Activated CD8-positive, alpha-beta T cell treated with anti-CD3 and anti-CD28 coated beads, Interleukin-2, amount 10 ng/mL, durations not matched to agents 7 days and 5 days (primary cell): ENCODE data around the gene PPIE. TPM values are rescaled to one million over a fixed set of nuclear protein-coding genes. Genes with fewer than 3 reads are reported as not detected.

Source experiments
- ATAC-seq: fragments of 150-1000 bp; cut with Tn5 transposase; one replicate; pipeline ENCODE4 v1.10.0; 2021; ENCODE audit warnings: moderate library complexity
- CTCF ChIA-PET: fragments of 350-600 bp; sonication (Branson Sonifier 250); formaldehyde crosslinking; loops from one replicate; lab custom pipeline; 2021; ENCODE audit warnings: antibody characterized with exemption; lab: Charles Lee
- POLR2A ChIA-PET: fragments of 350-600 bp; sonication (Branson Sonifier 250); formaldehyde crosslinking; loops from one replicate; lab custom pipeline; 2021; ENCODE audit warnings: antibody characterized with exemption; lab: Charles Lee
- DNase-seq: peaks from one replicate; pipeline ENCODE4 v3.0.0-alpha.2; 2020
- H3K27ac Mint-ChIP-seq: one replicate; pipeline ENCODE4 v1.8.0; 2021; ENCODE audit warnings: mild to moderate bottlenecking, mixed read lengths
- H3K27me3 Mint-ChIP-seq: one replicate; pipeline ENCODE4 v1.8.0; 2021; ENCODE audit warnings: low read depth, mixed read lengths
- H3K36me3 Mint-ChIP-seq: one replicate; pipeline ENCODE4 v1.8.0; 2021; ENCODE audit warnings: low read depth, mixed read lengths
- H3K4me1 Mint-ChIP-seq: one replicate; pipeline ENCODE4 v1.8.0; 2021; ENCODE audit warnings: low read depth, mixed read lengths
- H3K4me3 Mint-ChIP-seq: one replicate; pipeline ENCODE4 v1.8.0; 2021; ENCODE audit warnings: mild to moderate bottlenecking, mixed read lengths
- H3K9me3 Mint-ChIP-seq: one replicate; pipeline ENCODE4 v1.8.0; 2022; ENCODE audit warnings: mixed read lengths; ENCODE audit not compliant: insufficient read depth
- total RNA-seq, 2 experiments: library from RNA; stranded (reverse); gene quantifications; one replicate each; pipeline ENCODE4 v1.2.3, GENCODE V29; 2021

Gene PPIE
- total RNA-seq, 2 experiments from 2014 or later = 60.9 to 64.7 TPM

- peaks cover 54% of the 10 kb centered on the region for H3K27me3 Mint-ChIP-seq
- no peaks in the 10 kb centered on the region for H3K36me3 Mint-ChIP-seq
- H3K4me3 Mint-ChIP-seq = no peak overlapping the region
- H3K4me1 Mint-ChIP-seq = no peaks in the 10 kb centered on the region
- DNase-seq (peak; percentile 17), ATAC-seq (no peak)
- no peaks in the 10 kb centered on the region for H3K9me3 Mint-ChIP-seq
- POLR2A ChIA-PET = no interaction called here
- CTCF ChIA-PET = interaction anchor here (1.1 to 4.0 kb wide), 6 partner anchors 14 to 115 kb away, joined by 3 to 17 read pairs (median 6); partner anchors contain the start of gene PPIE
- no peak overlapping the region for H3K27ac Mint-ChIP-seq
Measured at GRCh38 chr1:39721664-39722063, 17.0 kb upstream of the PPIE start.

GRCh38 chr1:39722495-39722894 lies 16.2 kb upstream of the PPIE start:
- peaks cover 53% of the 10 kb centered on the region for H3K27me3 Mint-ChIP-seq
- H3K9me3 Mint-ChIP-seq = no peaks in the 10 kb centered on the region
- H3K27ac Mint-ChIP-seq = no peak overlapping the region
- ChIA-PET POLR2A (interaction anchor here (0.6 kb wide), 1 partner anchor 16 kb away, joined by 5 read pairs; the partner anchor contains the start of gene PPIE), CTCF (interaction anchor here (2.9 to 4.0 kb wide), 2 partner anchors 13 to 116 kb away, joined by 7 to 17 read pairs; no protein-coding TSS in a partner anchor)
- DNase-seq (peak; percentile 10), ATAC-seq (no peak)
- no peaks in the 10 kb centered on the region for H3K36me3 Mint-ChIP-seq
- H3K4me1 Mint-ChIP-seq = peaks cover 3% of the 10 kb centered on the region
- no peak overlapping the region for H3K4me3 Mint-ChIP-seq

GRCh38 chr1:39726600-39726999 lies 12.1 kb upstream of the PPIE start:
- no peak overlapping the region for H3K27ac Mint-ChIP-seq
- no peak for DNase-seq
- H3K4me1 Mint-ChIP-seq = peaks cover 9% of the 10 kb centered on the region
- no peaks in the 10 kb centered on the region for H3K36me3 Mint-ChIP-seq
- ChIA-PET CTCF (interaction anchor here (1.8 to 2.0 kb wide), 2 partner anchors 68 to 120 kb away, joined by 4 to 10 read pairs; no protein-coding TSS in a partner anchor), POLR2A (interaction anchor here (2.6 kb wide), 1 partner anchor 12 kb away, joined by 9 read pairs; the partner anchor contains the start of gene PPIE)
- no peaks in the 10 kb centered on the region for H3K9me3 Mint-ChIP-seq
- no peak overlapping the region for H3K4me3 Mint-ChIP-seq
- H3K27me3 Mint-ChIP-seq = peaks cover 71% of the 10 kb centered on the region
- no peak for ATAC-seq

GRCh38 chr1:39727221-39727931 lies 11.3 kb upstream of the PPIE start:
- Mint-ChIP-seq H3K27ac (no peak overlapping the region), H3K4me1 (peaks cover 9% of the 10 kb centered on the region), H3K27me3 (peaks cover 66% of the 10 kb centered on the region), H3K4me3 (no peak overlapping the region), H3K9me3 (no peaks in the 10 kb centered on the region), H3K36me3 (no peaks in the 10 kb centered on the region)
- peak; percentile 15 for DNase-seq
- CTCF ChIA-PET = interaction anchor here (1.8 to 2.0 kb wide), 2 partner anchors 69 to 121 kb away, joined by 4 to 10 read pairs; no protein-coding TSS in a partner anchor
- POLR2A ChIA-PET = no interaction called here
- no peak for ATAC-seq

GRCh38 chr1:39727932-39728317 lies 10.8 kb upstream of the PPIE start:
- ChIA-PET POLR2A (no interaction called here), CTCF (interaction anchor here (1.8 to 2.0 kb wide), 2 partner anchors 70 to 121 kb away, joined by 4 to 10 read pairs; no protein-coding TSS in a partner anchor)
- no peaks in the 10 kb centered on the region for H3K36me3 Mint-ChIP-seq
- H3K27me3 Mint-ChIP-seq = peaks cover 67% of the 10 kb centered on the region
- no peak overlapping the region for H3K4me3 Mint-ChIP-seq
- ATAC-seq (no peak), DNase-seq (peak; percentile 19)
- no peaks in the 10 kb centered on the region for H3K9me3 Mint-ChIP-seq
- H3K27ac Mint-ChIP-seq = no peak overlapping the region
- H3K4me1 Mint-ChIP-seq = peaks cover 9% of the 10 kb centered on the region

GRCh38 chr1:39729030-39729429 lies 9.7 kb upstream of the PPIE start:
- no peaks in the 10 kb centered on the region for H3K9me3 Mint-ChIP-seq
- no peak for DNase-seq
- H3K27ac Mint-ChIP-seq = no peak overlapping the region
- H3K27me3 Mint-ChIP-seq = peaks cover 73% of the 10 kb centered on the region
- H3K36me3 Mint-ChIP-seq = no peaks in the 10 kb centered on the region
- POLR2A ChIA-PET = no interaction called here
- peaks cover 9% of the 10 kb centered on the region for H3K4me1 Mint-ChIP-seq
- no peak for ATAC-seq
- no peak overlapping the region for H3K4me3 Mint-ChIP-seq
- CTCF ChIA-PET = interaction anchor here (0.7 to 1.5 kb wide), 2 partner anchors 9 to 71 kb away, joined by 3 to 4 read pairs; no protein-coding TSS in a partner anchor

GRCh38 chr1:39729842-39730241 lies 8.8 kb upstream of the PPIE start:
- peaks cover 9% of the 10 kb centered on the region for H3K4me1 Mint-ChIP-seq
- POLR2A ChIA-PET = no interaction called here
- CTCF ChIA-PET = interaction anchor here (0.7 to 1.5 kb wide), 2 partner anchors 10 to 70 kb away, joined by 3 to 4 read pairs; no protein-coding TSS in a partner anchor
- ATAC-seq (no peak), DNase-seq (no peak)
- H3K36me3 Mint-ChIP-seq = no peaks in the 10 kb centered on the region
- H3K9me3 Mint-ChIP-seq = no peaks in the 10 kb centered on the region
- H3K27ac Mint-ChIP-seq = no peak overlapping the region
- no peak overlapping the region for H3K4me3 Mint-ChIP-seq
- peaks cover 68% of the 10 kb centered on the region for H3K27me3 Mint-ChIP-seq

- Mint-ChIP-seq H3K36me3 (peaks cover 7% of the 10 kb centered on the region), H3K4me1 (peaks cover 16% of the 10 kb centered on the region), H3K27ac (no peak overlapping the region), H3K9me3 (peaks cover 6% of the 10 kb centered on the region), H3K27me3 (peaks cover 53% of the 10 kb centered on the region), H3K4me3 (no peak overlapping the region)
- ChIA-PET CTCF (no interaction called here), POLR2A (no interaction called here)
- ATAC-seq = no peak
- DNase-seq = no peak
Measured at GRCh38 chr1:39732730-39733129, 6.0 kb upstream of the PPIE start.

- POLR2A ChIA-PET = no interaction called here
- H3K4me3 Mint-ChIP-seq = no peak overlapping the region
- no peak for ATAC-seq
- DNase-seq = no peak
- peaks cover 48% of the 10 kb centered on the region for H3K27me3 Mint-ChIP-seq
- no peak overlapping the region for H3K27ac Mint-ChIP-seq
- H3K4me1 Mint-ChIP-seq = peaks cover 18% of the 10 kb centered on the region
- CTCF ChIA-PET = no interaction called here
- H3K36me3 Mint-ChIP-seq = peaks cover 7% of the 10 kb centered on the region
- peaks cover 6% of the 10 kb centered on the region for H3K9me3 Mint-ChIP-seq
Measured at GRCh38 chr1:39733161-39733560, 5.5 kb upstream of the PPIE start.

GRCh38 chr1:39735731-39736130 lies 3.0 kb upstream of the PPIE start:
- H3K4me3 Mint-ChIP-seq = no peak overlapping the region
- ChIA-PET POLR2A (no interaction called here), CTCF (interaction anchor here (0.8 to 1.6 kb wide), 3 partner anchors 13 to 129 kb away, joined by 5 to 8 read pairs (median 7); partner anchors contain the start of gene NT5C1A)
- peaks cover 26% of the 10 kb centered on the region for H3K27me3 Mint-ChIP-seq
- peaks cover 6% of the 10 kb centered on the region for H3K9me3 Mint-ChIP-seq
- no peak for DNase-seq
- H3K27ac Mint-ChIP-seq = no peak overlapping the region
- peaks cover 38% of the 10 kb centered on the region for H3K4me1 Mint-ChIP-seq
- peaks cover 18% of the 10 kb centered on the region for H3K36me3 Mint-ChIP-seq
- no peak for ATAC-seq

GRCh38 chr1:39737546-39738169 lies 1.0 kb upstream of the PPIE start:
- CTCF ChIA-PET = interaction anchor here (0.8 to 2.6 kb wide), 9 partner anchors 17 to 546 kb away, joined by 3 to 12 read pairs (median 3); no protein-coding TSS in a partner anchor
- peak overlapping the region; percentile 10 for H3K4me3 Mint-ChIP-seq
- H3K4me1 Mint-ChIP-seq = peaks cover 46% of the 10 kb centered on the region
- H3K27me3 Mint-ChIP-seq = peaks cover 18% of the 10 kb centered on the region
- H3K27ac Mint-ChIP-seq = peak overlapping the region; percentile 97
- POLR2A ChIA-PET = interaction anchor here (0.7 to 1.7 kb wide), 4 partner anchors 12 to 79 kb away, joined by 3 to 9 read pairs (median 4); no protein-coding TSS in a partner anchor
- H3K36me3 Mint-ChIP-seq = peaks cover 34% of the 10 kb centered on the region
- DNase-seq (peak; percentile 51), ATAC-seq (no peak)
- H3K9me3 Mint-ChIP-seq = peaks cover 6% of the 10 kb centered on the region
